Ecto neural progenitor cell (in vitro differentiated cells): ENCODE data around the gene PHETA1.
A peak's percentile ranks its signal among the peaks of the same experiment; 100 is the strongest.

ENCODE experiments used
- DNase-seq: peaks from one replicate; pipeline ENCODE4 v3.0.0-alpha.2; 2018; ENCODE audit warnings: low spot score

Gene PHETA1

DNA sequence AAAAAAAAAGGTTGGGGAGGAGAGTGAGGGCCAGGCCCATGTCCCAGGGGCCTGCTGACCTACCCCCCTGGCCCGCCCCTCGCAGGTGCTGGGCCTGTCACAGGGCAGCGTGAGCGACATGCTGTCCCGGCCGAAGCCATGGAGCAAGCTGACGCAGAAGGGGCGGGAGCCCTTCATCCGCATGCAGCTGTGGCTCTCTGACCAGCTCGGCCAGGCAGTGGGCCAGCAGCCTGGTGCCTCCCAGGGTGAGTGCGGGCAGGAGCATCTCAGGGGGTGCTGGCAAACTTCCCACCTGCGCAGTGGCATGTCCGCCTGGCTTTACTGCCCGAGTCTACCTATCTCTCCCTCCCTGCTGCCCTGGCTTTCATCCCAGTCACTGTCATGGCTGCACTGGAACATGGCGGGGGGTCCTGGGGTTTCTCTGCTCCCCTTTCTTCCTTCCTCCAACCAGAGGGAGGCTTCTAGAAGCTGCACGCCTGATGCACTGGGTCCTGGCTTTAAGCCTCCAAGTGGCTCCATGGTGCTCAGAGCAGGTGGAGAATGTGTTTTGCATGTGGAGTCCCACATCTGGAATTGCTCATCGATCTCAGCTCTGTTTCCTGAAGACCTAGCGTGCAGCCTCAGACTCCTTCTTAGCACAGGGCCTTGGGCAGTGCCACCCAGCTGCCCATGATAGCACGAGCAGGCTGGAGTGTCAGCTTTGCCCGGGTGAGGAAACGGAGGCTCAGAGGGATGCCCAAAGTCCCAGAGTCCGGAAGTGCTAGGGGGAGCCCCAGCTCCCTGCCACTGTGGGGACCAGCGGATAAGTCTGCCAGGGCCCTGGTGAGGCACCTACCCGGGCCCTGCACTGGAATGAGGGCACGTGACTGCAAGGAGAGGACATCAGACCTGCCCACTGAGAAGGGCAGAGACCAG, 46.3 kb downstream of the PHETA1 start:
- no peak for DNase-seq

DNA sequence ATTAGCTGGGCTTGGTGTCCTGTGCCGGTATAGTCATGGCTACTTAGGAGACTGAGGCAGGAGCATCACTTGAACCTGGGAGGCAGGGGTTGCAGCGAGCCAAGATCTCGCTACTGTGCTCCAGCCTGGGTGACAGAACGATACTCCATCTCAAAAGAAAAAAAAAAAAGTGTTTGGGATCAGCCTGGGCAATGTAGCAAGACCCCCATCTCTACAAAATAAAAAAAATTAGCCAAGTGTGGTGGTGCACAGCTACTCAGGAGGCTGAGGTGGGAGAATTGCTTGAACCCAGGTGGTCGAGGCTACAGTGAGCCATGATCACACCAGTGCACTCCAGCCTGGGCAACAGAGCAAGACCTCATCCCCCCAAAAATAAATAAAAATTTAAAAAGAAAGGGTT, 47.6 kb downstream of the PHETA1 start:
- DNase-seq = no peak

DNA sequence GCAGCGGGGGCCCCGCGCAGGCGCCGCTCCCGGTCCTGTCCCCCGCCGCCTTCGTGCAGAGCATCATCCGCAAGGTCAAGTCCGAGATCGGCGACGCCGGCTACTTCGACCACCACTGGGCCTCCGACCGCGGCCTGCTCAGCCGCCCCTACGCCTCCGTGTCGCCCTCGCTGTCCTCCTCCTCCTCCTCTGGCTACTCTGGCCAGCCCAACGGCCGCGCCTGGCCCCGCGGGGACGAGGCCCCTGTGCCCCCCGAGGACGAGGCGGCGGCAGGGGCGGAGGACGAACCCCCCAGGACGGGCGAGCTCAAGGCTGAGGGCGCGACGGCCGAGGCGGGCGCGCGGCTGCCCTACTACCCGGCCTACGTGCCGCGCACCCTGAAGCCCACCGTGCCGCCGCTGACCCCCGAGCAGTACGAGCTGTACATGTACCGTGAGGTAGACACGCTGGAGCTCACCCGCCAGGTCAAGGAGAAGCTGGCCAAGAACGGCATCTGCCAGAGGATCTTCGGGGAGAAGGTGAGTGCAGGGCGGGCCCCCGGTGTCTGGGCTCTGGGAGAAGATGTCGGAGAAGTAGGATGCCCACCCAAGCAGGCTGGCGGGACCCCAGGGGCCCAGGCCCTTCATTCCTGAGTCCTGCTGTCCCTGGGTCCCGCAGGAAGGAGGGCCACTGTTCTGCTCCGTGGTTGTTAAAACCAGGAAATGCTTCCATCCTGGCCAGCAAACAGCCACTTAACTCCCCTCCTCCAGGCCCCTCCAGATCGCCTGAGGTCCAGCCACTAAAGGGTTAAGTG, 48.4 kb downstream of the PHETA1 start:
- DNase-seq = no peak

DNA sequence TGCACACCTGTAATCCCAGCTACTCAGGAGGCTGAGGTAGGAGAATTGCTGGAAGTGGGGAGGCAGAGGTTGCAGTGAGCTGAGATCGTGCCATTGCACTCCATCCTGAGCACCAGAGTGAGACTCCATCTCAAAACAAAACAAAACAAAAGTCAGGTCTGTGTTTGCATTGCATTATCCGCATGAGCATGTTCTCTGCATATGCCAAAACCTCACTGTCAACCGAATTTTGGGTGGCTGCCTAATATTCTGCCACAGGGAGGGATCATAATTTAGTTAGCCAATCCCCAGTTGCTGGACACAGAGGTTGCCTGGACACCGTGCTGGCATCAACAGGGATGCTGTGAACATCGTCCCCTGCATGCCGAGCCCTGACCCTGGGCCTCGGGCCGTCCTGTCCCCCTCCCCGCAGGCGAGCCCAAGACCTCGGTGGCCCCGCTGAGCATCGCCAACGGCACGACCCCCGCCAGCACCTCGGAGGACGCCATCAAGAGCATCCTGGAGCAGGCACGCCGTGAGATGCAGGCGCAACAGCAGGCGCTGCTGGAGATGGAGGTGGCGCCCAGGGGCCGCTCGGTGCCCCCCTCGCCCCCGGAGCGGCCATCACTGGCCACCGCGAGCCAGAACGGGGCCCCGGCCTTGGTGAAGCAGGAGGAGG, 49.2 kb downstream of the PHETA1 start:
- no peak for DNase-seq

DNA sequence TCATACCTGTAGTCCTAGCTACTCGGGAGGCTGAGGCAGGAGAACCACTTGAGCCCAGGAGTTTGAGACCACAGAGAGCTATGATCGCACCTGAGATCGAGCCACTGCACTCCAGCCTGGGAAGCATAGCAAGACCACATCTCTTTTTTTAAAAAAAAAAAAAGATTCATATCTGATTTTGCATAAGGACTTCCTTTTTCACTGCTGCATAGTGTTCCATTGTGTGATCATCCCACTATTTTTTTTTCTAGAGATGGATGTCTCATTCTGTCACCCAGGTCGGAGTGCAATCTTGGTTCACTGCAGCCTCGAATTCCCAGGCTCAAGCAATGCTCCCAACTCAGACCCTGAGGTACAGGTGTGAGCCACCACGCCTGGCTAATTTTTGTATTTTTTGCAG, 50.4 kb downstream of the PHETA1 start:
- DNase-seq = no peak

DNA sequence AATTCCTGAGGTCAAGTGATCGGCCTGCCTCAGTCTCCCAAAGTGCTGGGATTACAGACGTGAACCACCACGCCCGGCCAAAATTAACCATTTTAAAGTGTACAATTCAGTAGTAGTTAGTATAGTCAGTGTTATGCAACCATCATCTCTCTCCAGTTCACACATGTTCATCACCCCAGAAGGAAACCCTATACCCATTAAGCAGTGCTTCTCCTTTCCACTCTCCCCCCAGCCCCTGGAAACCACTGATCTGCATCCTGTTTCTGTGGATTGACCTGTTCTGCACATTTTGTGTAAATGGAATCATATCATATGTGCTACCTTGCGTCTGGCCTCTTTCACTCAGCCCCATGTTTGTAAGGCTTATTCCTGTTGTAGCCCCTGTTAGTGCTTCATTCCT, 52.2 kb downstream of the PHETA1 start:
- DNase-seq = no peak

DNA sequence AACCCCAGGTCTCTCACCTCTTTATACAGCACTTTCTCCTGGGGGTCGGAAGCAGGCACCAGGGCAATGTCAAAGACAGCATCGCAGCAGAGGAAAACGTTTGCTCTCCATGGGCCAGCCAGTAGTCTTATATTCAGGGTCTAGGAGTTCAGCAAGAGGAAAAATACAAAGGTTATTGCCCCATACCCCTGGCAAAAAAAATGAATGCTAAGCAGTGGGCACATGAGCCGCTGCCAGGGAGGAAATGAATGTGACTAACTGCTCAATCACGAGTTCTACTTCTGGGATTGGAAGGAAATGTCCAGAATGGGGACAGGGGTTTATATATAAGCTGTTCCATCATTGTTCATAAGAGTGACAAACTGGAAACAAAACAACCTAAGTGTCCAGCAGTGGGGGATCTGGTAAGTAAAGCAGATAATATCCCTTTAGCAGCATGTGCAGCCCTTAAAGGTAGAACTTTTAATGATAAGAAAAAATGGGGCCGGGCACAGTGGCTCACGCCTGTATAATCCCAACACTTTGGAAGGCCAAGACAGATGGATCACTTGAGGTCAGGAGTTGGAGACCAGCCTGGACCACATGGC, 53.8 kb downstream of the PHETA1 start:
- no peak for DNase-seq

DNA sequence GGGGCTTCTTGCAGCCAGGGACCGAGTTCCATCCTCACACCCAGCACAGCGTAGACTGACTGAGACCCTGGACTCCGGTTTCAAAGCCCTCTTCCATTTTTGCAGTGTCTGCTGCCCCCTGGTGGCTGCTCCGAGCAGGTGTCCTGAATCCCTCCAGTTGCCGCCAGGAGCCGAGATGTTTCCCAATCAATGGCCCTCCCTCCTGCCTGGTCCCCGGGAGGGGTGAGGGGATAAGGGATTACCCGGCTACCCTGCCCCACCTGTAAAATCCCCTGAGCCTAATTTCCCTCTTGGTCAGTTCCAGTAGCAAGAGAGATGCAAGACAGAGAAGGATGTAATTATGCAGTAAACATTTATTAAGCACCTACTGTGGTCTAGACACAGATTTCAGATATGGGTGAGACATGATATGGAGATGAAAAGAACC, 55.0 kb downstream of the PHETA1 start:
- peak; percentile 94 for DNase-seq

DNA sequence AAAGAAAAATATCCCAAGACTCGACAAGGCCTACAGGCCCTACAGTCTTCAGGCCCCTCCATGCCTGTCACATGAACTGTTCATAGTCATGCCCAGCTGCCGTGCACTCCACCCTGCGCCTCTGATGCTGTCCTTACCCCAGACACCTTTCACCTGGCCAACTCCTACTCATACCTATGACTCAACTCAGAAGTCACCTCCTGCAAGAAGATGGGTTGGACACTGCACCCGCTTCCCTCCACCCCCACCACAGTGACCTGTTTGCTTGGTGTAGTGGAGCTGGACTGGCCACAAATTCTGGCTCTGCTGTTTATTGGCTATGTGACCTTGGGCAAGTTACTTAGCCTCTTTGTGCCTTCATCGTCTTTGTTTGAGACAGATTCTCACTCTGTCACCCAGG, 56.2 kb downstream of the PHETA1 start:
- no peak for DNase-seq

DNA sequence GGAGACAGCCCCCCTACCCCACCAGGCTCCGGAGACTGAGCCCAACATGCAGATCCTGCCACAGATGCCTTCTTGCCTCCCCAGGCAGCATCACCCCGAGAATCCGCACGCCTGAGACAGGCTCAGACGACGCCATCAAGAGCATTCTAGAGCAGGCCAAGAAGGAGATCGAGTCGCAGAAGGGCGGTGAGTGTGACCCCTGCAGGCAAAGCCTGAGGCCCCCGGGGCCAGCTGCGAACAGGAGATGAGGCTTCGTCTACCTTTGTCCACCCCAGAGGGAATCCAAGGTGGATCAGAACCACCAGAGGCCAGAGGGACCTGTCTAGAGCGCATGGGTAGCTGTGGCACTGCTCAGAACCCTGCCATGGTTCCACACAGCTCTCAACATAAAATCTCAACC, 56.9 kb downstream of the PHETA1 start:
- no peak for DNase-seq

DNA sequence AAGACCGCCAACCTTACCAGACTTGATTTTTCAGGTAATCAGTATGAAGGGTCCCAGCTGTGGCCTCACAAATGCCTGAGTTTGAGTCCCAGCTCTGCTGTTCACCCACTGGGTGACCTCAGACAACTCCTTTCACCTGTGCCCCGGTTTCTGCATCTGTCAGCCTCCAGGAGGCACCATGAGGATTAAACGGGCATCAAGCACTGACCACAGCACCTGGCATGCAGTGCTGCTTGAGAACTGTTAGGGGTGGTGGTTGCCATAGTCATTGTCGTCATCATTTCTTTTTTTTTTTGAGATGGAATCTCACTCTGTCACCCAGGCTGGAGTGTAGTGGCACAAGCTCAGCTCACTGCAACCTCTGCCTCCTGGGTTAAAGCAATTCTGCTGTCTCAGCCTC, 57.9 kb downstream of the PHETA1 start:
- no peak for DNase-seq
